GM23248 (cell line): ENCODE results near the gene RWDD3. TPM values are rescaled to one million over a fixed set of nuclear protein-coding genes. Genes with fewer than 3 reads are reported as not detected.
A peak's percentile ranks its signal among the peaks of the same experiment; 100 is the strongest.

Source experiments
- DNase-seq: peaks from one replicate; pipeline ENCODE4 v3.0.0-alpha.2; 2015
- H2AFZ ChIP-seq: fragments of 200-600 bp; sonication (generic); 2 replicates; pipeline ENCODE4 v1.6.1; 2016; ENCODE audit warnings: antibody characterized with exemption
- H3F3A ChIP-seq: fragments of 200-600 bp; sonication (generic); 2 replicates; pipeline ENCODE4 v1.6.1; 2016; ENCODE audit warnings: mild to moderate bottlenecking, antibody characterized with exemption, mixed run types; ENCODE audit not compliant: insufficient read depth
- H3K27ac ChIP-seq: fragments of 200-600 bp; sonication (generic); 2 replicates; pipeline ENCODE4 v1.5.1; 2016; ENCODE audit warnings: mild to moderate bottlenecking
- H3K27me3 ChIP-seq: fragments of 200-600 bp; sonication (generic); replicated peaks from 2 replicates; pipeline ENCODE4 v1.6.1; 2016; ENCODE audit warnings: mild to moderate bottlenecking; ENCODE audit not compliant: insufficient read depth
- H3K36me3 ChIP-seq: fragments of 200-600 bp; sonication (generic); 2 replicates; pipeline ENCODE4 v1.6.1; 2016; ENCODE audit warnings: low read depth, mild to moderate bottlenecking
- H3K4me1 ChIP-seq: fragments of 200-600 bp; sonication (generic); 2 replicates; pipeline ENCODE4 v1.6.1; 2016; ENCODE audit warnings: mild to moderate bottlenecking; ENCODE audit not compliant: insufficient read depth
- H3K4me2 ChIP-seq: fragments of 200-600 bp; sonication (generic); one replicate; pipeline ENCODE4 v1.6.1; 2016; ENCODE audit warnings: mild to moderate bottlenecking; ENCODE audit not compliant: unreplicated experiment
- H3K4me3 ChIP-seq: fragments of 200-600 bp; sonication (generic); 2 replicates; pipeline ENCODE4 v1.5.1; 2016; ENCODE audit warnings: mild to moderate bottlenecking
- H3K79me2 ChIP-seq: fragments of 200-600 bp; sonication (generic); 2 replicates; pipeline ENCODE4 v1.6.1; 2016; ENCODE audit warnings: mild to moderate bottlenecking; ENCODE audit not compliant: insufficient read depth
- H3K9ac ChIP-seq: fragments of 200-600 bp; sonication (generic); 2 replicates; pipeline ENCODE4 v1.6.1; 2016; ENCODE audit warnings: mild to moderate bottlenecking
- H3K9me2 ChIP-seq: fragments of 200-600 bp; sonication (generic); 2 replicates; pipeline ENCODE4 v1.6.1; 2016; ENCODE audit warnings: mixed run types, mild to moderate bottlenecking, moderate library complexity; ENCODE audit not compliant: insufficient read depth
- H3K9me3 ChIP-seq: fragments of 200-600 bp; sonication (generic); one replicate; pipeline ENCODE4 v1.6.1; 2017; ENCODE audit warnings: low read depth
- H4K20me1 ChIP-seq: fragments of 200-600 bp; sonication (generic); 2 replicates; pipeline ENCODE4 v1.6.0; 2016; ENCODE audit not compliant: insufficient read depth
- EZH2 ChIP-seq: fragments of 200-600 bp; sonication (generic); IDR thresholded peaks from 2 replicates; pipeline ENCODE4 v1.6.1; 2018; ENCODE audit warnings: antibody characterized with exemption, mild to moderate bottlenecking; ENCODE audit not compliant: insufficient read depth, poor library complexity, severe bottlenecking
- EZH2phosphoT487 ChIP-seq: fragments of 200-600 bp; sonication (generic); IDR thresholded peaks from 2 replicates; pipeline ENCODE4 v1.6.1; 2018; ENCODE audit warnings: antibody characterized with exemption, moderate library complexity, mild to moderate bottlenecking, low read depth; ENCODE audit not compliant: insufficient read depth
- WGBS, 2 experiments: methylation state at CpG; one replicate each; pipeline ENCODE4 v1.1.6; 2015 to 2017; ENCODE audit warnings: low lambda C conversion rate in 2 of 2, low coverage in 1 of 2; ENCODE audit errors: missing lambda C conversion rate in 2 of 2; 5-methylcytosine and 5-hydroxymethylcytosine counted together
- in situ Hi-C: fragments of 300-500 bp; cut with MboI; formaldehyde crosslinking; loops from 2 replicates; pipeline ENCODE4 v1.15.0; 2020
- polyA plus RNA-seq: library from polyadenylated mRNA; unstranded; fragments of >200 nt; fragmentation: Nextera tagmentation; extraction: Ambion mirVana; gene quantifications from 2 replicates; pipeline ENCODE4 v1.2.1, GENCODE V29; 2016
- total RNA-seq: library from RNA; depleted of rRNA; stranded (reverse); fragments of >200 nt; shearing (Covaris generic); gene quantifications from 2 replicates; pipeline ENCODE4 v1.2.3, GENCODE V29; 2014

RWDD3 gene
- total and polyA plus RNA-seq, 2 experiments from 2014 or later = 13.6 to 25.5 TPM

GRCh38 chr1:95259245-95259644 lies 25.2 kb downstream of the RWDD3 start:
- TF ChIP-seq EZH2 (no peak), EZH2phosphoT487 (no peak)
- no peak overlapping the region for H3K9ac ChIP-seq
- H3K36me3 ChIP-seq = no peaks in the 10 kb centered on the region
- no peaks in the 10 kb centered on the region for H3K79me2 ChIP-seq
- WGBS, 2 experiments = 52 to 62% methylated on average over 1 of the region's 1 CpG
- H4K20me1 ChIP-seq = no peaks in the 10 kb centered on the region
- H3K9me3 ChIP-seq = no peaks in the 10 kb centered on the region
- H3K9me2 ChIP-seq = no peaks in the 10 kb centered on the region
- no peaks in the 10 kb centered on the region for H3F3A ChIP-seq
- H3K27me3 ChIP-seq = no peaks in the 10 kb centered on the region
- in situ Hi-C loops = no loop called here
- no peak overlapping the region for H3K4me3 ChIP-seq
- H2AFZ ChIP-seq = no peak overlapping the region
- H3K4me2 ChIP-seq = no peak overlapping the region
- no peak for DNase-seq
- no peaks in the 10 kb centered on the region for H3K4me1 ChIP-seq
- H3K27ac ChIP-seq = no peak overlapping the region

- H3K27me3 ChIP-seq = no peaks in the 10 kb centered on the region
- no peaks in the 10 kb centered on the region for H4K20me1 ChIP-seq
- no peaks in the 10 kb centered on the region for H3K4me1 ChIP-seq
- H2AFZ ChIP-seq = no peak overlapping the region
- no peak for DNase-seq
- no peak overlapping the region for H3K27ac ChIP-seq
- WGBS, 2 experiments = 71 to 82% methylated on average over 4 of the region's 4 CpGs
- no peak overlapping the region for H3K9ac ChIP-seq
- in situ Hi-C loops = no loop called here
- H3K4me2 ChIP-seq = no peak overlapping the region
- no peaks in the 10 kb centered on the region for H3K9me3 ChIP-seq
- no peaks in the 10 kb centered on the region for H3F3A ChIP-seq
- H3K4me3 ChIP-seq = no peak overlapping the region
- no peaks in the 10 kb centered on the region for H3K79me2 ChIP-seq
- TF ChIP-seq EZH2phosphoT487 = no peak
- no peak for TF ChIP-seq EZH2
- H3K9me2 ChIP-seq = no peaks in the 10 kb centered on the region
- no peaks in the 10 kb centered on the region for H3K36me3 ChIP-seq
Observed at GRCh38 chr1:95262913-95263312, 28.9 kb downstream of the RWDD3 start.

- no peak overlapping the region for H3K27ac ChIP-seq
- TF ChIP-seq EZH2phosphoT487 = no peak
- TF ChIP-seq EZH2 = no peak
- WGBS, 2 experiments = 36 to 46% methylated on average over 5 of the region's 5 CpGs
- peak; percentile 22 for DNase-seq
- H3K9ac ChIP-seq = no peak overlapping the region
- no peak overlapping the region for H3K4me3 ChIP-seq
- H3K79me2 ChIP-seq = no peaks in the 10 kb centered on the region
- no peaks in the 10 kb centered on the region for H3K9me3 ChIP-seq
- no peaks in the 10 kb centered on the region for H3K27me3 ChIP-seq
- peak overlapping the region; percentile 12; the same call in 1 of the 2 replicates for H2AFZ ChIP-seq
- in situ Hi-C loops = no loop called here
- no peaks in the 10 kb centered on the region for H4K20me1 ChIP-seq
- H3K9me2 ChIP-seq = no peaks in the 10 kb centered on the region
- H3F3A ChIP-seq = no peaks in the 10 kb centered on the region
- H3K4me2 ChIP-seq = no peak overlapping the region
- H3K4me1 ChIP-seq = no peaks in the 10 kb centered on the region
- H3K36me3 ChIP-seq = no peaks in the 10 kb centered on the region
Observed at GRCh38 chr1:95263450-95263849, 29.4 kb downstream of the RWDD3 start.

GRCh38 chr1:95265106-95265505 lies 31.1 kb downstream of the RWDD3 start:
- no peaks in the 10 kb centered on the region for H3F3A ChIP-seq
- 48 to 59% methylated on average over 2 of the region's 2 CpGs for WGBS, 2 experiments
- TF ChIP-seq EZH2 = no peak
- no peak for TF ChIP-seq EZH2phosphoT487
- H4K20me1 ChIP-seq = no peaks in the 10 kb centered on the region
- DNase-seq = no peak
- no peaks in the 10 kb centered on the region for H3K36me3 ChIP-seq
- no peaks in the 10 kb centered on the region for H3K9me3 ChIP-seq
- H3K4me3 ChIP-seq = no peak overlapping the region
- H2AFZ ChIP-seq = no peak overlapping the region
- no peaks in the 10 kb centered on the region for H3K79me2 ChIP-seq
- in situ Hi-C loops = no loop called here
- H3K4me1 ChIP-seq = no peaks in the 10 kb centered on the region
- no peaks in the 10 kb centered on the region for H3K9me2 ChIP-seq
- H3K27me3 ChIP-seq = no peaks in the 10 kb centered on the region
- H3K4me2 ChIP-seq = no peak overlapping the region
- H3K9ac ChIP-seq = no peak overlapping the region
- no peak overlapping the region for H3K27ac ChIP-seq

- WGBS, 2 experiments = 48 to 64% methylated on average over 7 of the region's 7 CpGs
- H3K27ac ChIP-seq = no peak overlapping the region
- no peaks in the 10 kb centered on the region for H3K9me2 ChIP-seq
- no peaks in the 10 kb centered on the region for H3K36me3 ChIP-seq
- no peaks in the 10 kb centered on the region for H3K79me2 ChIP-seq
- H3F3A ChIP-seq = no peaks in the 10 kb centered on the region
- H3K9ac ChIP-seq = no peak overlapping the region
- no peaks in the 10 kb centered on the region for H3K9me3 ChIP-seq
- H3K27me3 ChIP-seq = 0 out of 2 replicates have a peak, but pooled peaks cover 4% of the 10 kb centered on the region
- no peaks in the 10 kb centered on the region for H4K20me1 ChIP-seq
- no peak overlapping the region for H3K4me2 ChIP-seq
- H3K4me1 ChIP-seq = no peaks in the 10 kb centered on the region
- in situ Hi-C loops = no loop called here
- DNase-seq = no peak
- TF ChIP-seq EZH2phosphoT487 (no peak), EZH2 (no peak)
- H3K4me3 ChIP-seq = no peak overlapping the region
- H2AFZ ChIP-seq = no peak overlapping the region
Observed at GRCh38 chr1:95276429-95276828, 42.4 kb downstream of the RWDD3 start.
